ENCODE measurements around the gene DHX8.
A peak's percentile ranks its signal among the peaks of the same experiment; 100 is the strongest.

DHX8 gene

GRCh38 chr17:43552229-43552837 is 68.6 kb downstream of the DHX8 start:
- DNase-seq (ENCODE audit: insufficient read length, low spot score) (no peak), FAIRE-seq (no peak)

DNA sequence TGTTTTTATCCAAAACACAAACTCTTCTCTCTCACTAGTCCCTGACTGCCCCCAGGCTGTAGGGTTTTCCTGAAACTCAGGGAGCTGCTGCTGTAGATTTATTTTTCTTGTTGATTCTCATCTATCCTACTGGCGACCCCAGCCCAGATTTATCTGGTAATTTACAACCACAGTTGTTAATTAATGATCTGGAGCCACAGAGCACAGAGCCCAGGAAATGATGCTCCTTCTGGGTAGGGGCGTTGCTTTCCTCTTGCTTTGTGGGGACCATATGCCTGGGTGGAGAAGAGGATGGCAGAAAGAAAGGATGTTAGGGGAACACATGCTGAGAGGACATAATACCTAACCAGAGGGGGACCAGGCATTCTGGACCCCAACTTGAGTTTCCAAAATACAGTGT is 69.8 kb downstream of the DHX8 start:
- FAIRE-seq = no peak
- TF ChIP-seq POLR2A (IDR thresholded peaks at IDR 0.05; ENCODE audit: low read depth, low read length) = no peak
- no peak for TF ChIP-seq POU2F2 (IDR thresholded peaks at IDR 0.05; ENCODE audit: low read depth, low read length)
- no peak for TF ChIP-seq TAF1 (IDR thresholded peaks at IDR 0.05; ENCODE audit: low read depth, low read length)
- TF ChIP-seq SPI1 (IDR thresholded peaks at IDR 0.05; ENCODE audit: low read depth, low read length) = no peak
- TF ChIP-seq PAX5 (IDR thresholded peaks at IDR 0.05; ENCODE audit: insufficient read depth, low read length, severe bottlenecking) = no peak
- TF ChIP-seq POLR2AphosphoS5 (IDR thresholded peaks at IDR 0.05; ENCODE audit: low read depth, low read length) = no peak

More at GRCh38 chr17:43552229-43552837, 68.6 kb downstream of the DHX8 start:
- TF ChIP-seq PAX5 (IDR thresholded peaks at IDR 0.05; ENCODE audit: insufficient read depth, low read length, severe bottlenecking) = no peak
- TF ChIP-seq SPI1 (IDR thresholded peaks at IDR 0.05; ENCODE audit: low read depth, low read length) = no peak
- no peak for TF ChIP-seq POU2F2 (IDR thresholded peaks at IDR 0.05; ENCODE audit: low read depth, low read length)
- no peak for TF ChIP-seq POLR2AphosphoS5 (IDR thresholded peaks at IDR 0.05; ENCODE audit: low read depth, low read length)
- no peak for TF ChIP-seq POLR2A (IDR thresholded peaks at IDR 0.05; ENCODE audit: low read depth, low read length)
- TF ChIP-seq TAF1 (IDR thresholded peaks at IDR 0.05; ENCODE audit: low read depth, low read length) = no peak

DNA sequence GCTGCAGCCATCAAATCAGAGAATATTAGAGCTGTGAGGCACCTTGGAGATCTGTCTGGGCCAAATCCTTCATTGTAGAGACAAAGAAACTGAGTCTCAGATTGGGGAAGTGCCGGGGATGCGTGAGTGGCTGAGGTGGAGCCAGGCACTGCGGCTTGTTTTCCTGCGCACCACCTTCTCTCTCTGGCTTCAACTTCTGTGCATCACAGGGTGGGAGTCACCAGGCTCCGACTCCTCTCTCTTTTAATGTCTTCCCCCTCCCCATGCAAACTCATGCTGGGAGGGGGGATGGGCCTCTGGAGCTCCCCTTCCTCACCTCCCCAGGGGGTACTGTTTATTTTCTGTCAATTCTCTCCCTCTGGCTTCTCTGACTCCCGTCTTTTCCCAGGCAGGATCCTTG is 71.1 kb downstream of the DHX8 start:
- FAIRE-seq (no peak), DNase-seq (ENCODE audit: insufficient read length, low spot score) (no peak)
- no peak for TF ChIP-seq SPI1 (IDR thresholded peaks at IDR 0.05; ENCODE audit: low read depth, low read length)
- no peak for TF ChIP-seq POU2F2 (IDR thresholded peaks at IDR 0.05; ENCODE audit: low read depth, low read length)
- TF ChIP-seq POLR2A (IDR thresholded peaks at IDR 0.05; ENCODE audit: low read depth, low read length) = no peak
- no peak for TF ChIP-seq PAX5 (IDR thresholded peaks at IDR 0.05; ENCODE audit: insufficient read depth, low read length, severe bottlenecking)
- no peak for TF ChIP-seq TAF1 (IDR thresholded peaks at IDR 0.05; ENCODE audit: low read depth, low read length)
- no peak for TF ChIP-seq POLR2AphosphoS5 (IDR thresholded peaks at IDR 0.05; ENCODE audit: low read depth, low read length)

More for the DNA sequence above, 69.8 kb downstream of the DHX8 start:
- DNase-seq (ENCODE audit: insufficient read length, low spot score) = no peak

- FAIRE-seq (peak; percentile 86), DNase-seq (ENCODE audit: insufficient read length, low spot score) (no peak)
- no peak for TF ChIP-seq PAX5 (IDR thresholded peaks at IDR 0.05; ENCODE audit: insufficient read depth, low read length, severe bottlenecking)
- no peak for TF ChIP-seq POLR2A (IDR thresholded peaks at IDR 0.05; ENCODE audit: low read depth, low read length)
- no peak for TF ChIP-seq POLR2AphosphoS5 (IDR thresholded peaks at IDR 0.05; ENCODE audit: low read depth, low read length)
- TF ChIP-seq SPI1 (IDR thresholded peaks at IDR 0.05; ENCODE audit: low read depth, low read length) = no peak
- TF ChIP-seq POU2F2 (IDR thresholded peaks at IDR 0.05; ENCODE audit: low read depth, low read length) = no peak
- no peak for TF ChIP-seq TAF1 (IDR thresholded peaks at IDR 0.05; ENCODE audit: low read depth, low read length)
Measured at GRCh38 chr17:43556292-43556691, 72.5 kb downstream of the DHX8 start.

GRCh38 chr17:43558805-43559160 is 75.0 kb downstream of the DHX8 start:
- no peak for FAIRE-seq
- TF ChIP-seq PAX5 (IDR thresholded peaks at IDR 0.05; ENCODE audit: insufficient read depth, low read length, severe bottlenecking) (no peak), POLR2AphosphoS5 (IDR thresholded peaks at IDR 0.05; ENCODE audit: low read depth, low read length) (no peak), POU2F2 (IDR thresholded peaks at IDR 0.05; ENCODE audit: low read depth, low read length) (no peak), SPI1 (IDR thresholded peaks at IDR 0.05; ENCODE audit: low read depth, low read length) (no peak), POLR2A (IDR thresholded peaks at IDR 0.05; ENCODE audit: low read depth, low read length) (no peak), TAF1 (IDR thresholded peaks at IDR 0.05; ENCODE audit: low read depth, low read length) (no peak)
- DNase-seq (ENCODE audit: insufficient read length, low spot score) = no peak

GRCh38 chr17:43559161-43559816 is 75.5 kb downstream of the DHX8 start:
- TF ChIP-seq TAF1 (IDR thresholded peaks at IDR 0.05; ENCODE audit: low read depth, low read length) (no peak), POU2F2 (IDR thresholded peaks at IDR 0.05; ENCODE audit: low read depth, low read length) (no peak), POLR2AphosphoS5 (IDR thresholded peaks at IDR 0.05; ENCODE audit: low read depth, low read length) (no peak), SPI1 (IDR thresholded peaks at IDR 0.05; ENCODE audit: low read depth, low read length) (no peak), POLR2A (IDR thresholded peaks at IDR 0.05; ENCODE audit: low read depth, low read length) (no peak), PAX5 (IDR thresholded peaks at IDR 0.05; ENCODE audit: insufficient read depth, low read length, severe bottlenecking) (no peak)
- FAIRE-seq (no peak), DNase-seq (ENCODE audit: insufficient read length, low spot score) (no peak)

GRCh38 chr17:43560461-43561427 is 77.0 kb downstream of the DHX8 start:
- DNase-seq (ENCODE audit: insufficient read length, low spot score) (no peak), FAIRE-seq (no peak)
- TF ChIP-seq SPI1 (IDR thresholded peaks at IDR 0.05; ENCODE audit: low read depth, low read length) (no peak), POLR2AphosphoS5 (IDR thresholded peaks at IDR 0.05; ENCODE audit: low read depth, low read length) (no peak), PAX5 (IDR thresholded peaks at IDR 0.05; ENCODE audit: insufficient read depth, low read length, severe bottlenecking) (no peak), TAF1 (IDR thresholded peaks at IDR 0.05; ENCODE audit: low read depth, low read length) (no peak), POU2F2 (IDR thresholded peaks at IDR 0.05; ENCODE audit: low read depth, low read length) (no peak), POLR2A (IDR thresholded peaks at IDR 0.05; ENCODE audit: low read depth, low read length) (no peak)

GRCh38 chr17:43562679-43563599 is 79.2 kb downstream of the DHX8 start:
- no peak for DNase-seq (ENCODE audit: insufficient read length, low spot score)
- no peak for TF ChIP-seq POLR2A (IDR thresholded peaks at IDR 0.05; ENCODE audit: low read depth, low read length)
- TF ChIP-seq POLR2AphosphoS5 (IDR thresholded peaks at IDR 0.05; ENCODE audit: low read depth, low read length) = no peak
- TF ChIP-seq PAX5 (IDR thresholded peaks at IDR 0.05; ENCODE audit: insufficient read depth, low read length, severe bottlenecking) = no peak
- no peak for TF ChIP-seq SPI1 (IDR thresholded peaks at IDR 0.05; ENCODE audit: low read depth, low read length)
- TF ChIP-seq POU2F2 (IDR thresholded peaks at IDR 0.05; ENCODE audit: low read depth, low read length) = no peak
- no peak for TF ChIP-seq TAF1 (IDR thresholded peaks at IDR 0.05; ENCODE audit: low read depth, low read length)
- FAIRE-seq = no peak

Measured in GM12891 (cell line).